Activated CD4-positive, alpha-beta T cell treated with anti-CD3 and anti-CD28 coated beads for 1 hour (primary cell): ENCODE data around the gene B3GNT8.
A peak's percentile ranks its signal among the peaks of the same experiment; 100 is the strongest.
"Not testable (repeated sequence)": the region's sequence is repeated elsewhere in the genome, so short reads cannot be mapped to it uniquely, and the experiment has no call there.

Experiments
- DNase-seq: peaks from one replicate; pipeline ENCODE4 v3.0.0-alpha.2; 2020

B3GNT8 gene, protein sequence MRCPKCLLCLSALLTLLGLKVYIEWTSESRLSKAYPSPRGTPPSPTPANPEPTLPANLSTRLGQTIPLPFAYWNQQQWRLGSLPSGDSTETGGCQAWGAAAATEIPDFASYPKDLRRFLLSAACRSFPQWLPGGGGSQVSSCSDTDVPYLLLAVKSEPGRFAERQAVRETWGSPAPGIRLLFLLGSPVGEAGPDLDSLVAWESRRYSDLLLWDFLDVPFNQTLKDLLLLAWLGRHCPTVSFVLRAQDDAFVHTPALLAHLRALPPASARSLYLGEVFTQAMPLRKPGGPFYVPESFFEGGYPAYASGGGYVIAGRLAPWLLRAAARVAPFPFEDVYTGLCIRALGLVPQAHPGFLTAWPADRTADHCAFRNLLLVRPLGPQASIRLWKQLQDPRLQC

DNA sequence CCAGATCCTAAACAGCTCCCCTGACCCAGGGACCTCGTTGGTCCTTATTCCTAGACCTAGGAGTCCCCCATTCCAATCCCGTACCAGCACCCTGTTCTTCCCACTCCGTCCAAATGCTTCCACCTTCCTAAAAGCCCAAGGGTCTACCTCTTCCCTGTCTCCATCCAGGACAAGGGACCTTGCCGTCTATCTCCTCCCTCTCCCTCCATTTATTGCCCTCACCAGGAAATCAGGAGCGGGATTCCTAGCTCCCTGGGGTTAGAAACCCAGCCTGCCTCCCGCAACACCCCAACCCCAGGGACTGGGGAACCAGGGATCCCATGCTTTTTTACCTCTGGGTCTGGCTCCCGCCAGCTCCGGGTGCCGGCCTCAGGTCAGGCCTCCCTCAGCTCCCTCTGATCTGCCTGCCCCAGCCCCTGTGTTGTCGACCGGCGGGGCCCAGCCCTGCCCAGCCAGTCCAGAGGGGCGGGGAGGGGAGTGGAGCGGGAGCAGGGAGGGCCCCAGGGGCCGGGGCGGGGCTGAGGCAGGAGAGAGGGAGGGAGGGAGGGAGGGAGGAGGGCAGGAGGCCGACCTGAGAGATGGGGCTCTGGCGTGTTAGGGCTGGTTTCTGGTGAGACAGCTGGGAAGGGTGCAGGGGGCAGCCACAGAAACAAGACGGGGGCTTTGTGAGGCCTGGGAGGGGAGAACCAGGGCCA lies at the start of gene B3GNT8:
Gene B3GNT8, minus strand, starts transcription at position 423 of the 695 bp plus-strand sequence. CDS start 596 bp downstream, outside the sequence.
- DNase-seq, result no peak

DNA sequence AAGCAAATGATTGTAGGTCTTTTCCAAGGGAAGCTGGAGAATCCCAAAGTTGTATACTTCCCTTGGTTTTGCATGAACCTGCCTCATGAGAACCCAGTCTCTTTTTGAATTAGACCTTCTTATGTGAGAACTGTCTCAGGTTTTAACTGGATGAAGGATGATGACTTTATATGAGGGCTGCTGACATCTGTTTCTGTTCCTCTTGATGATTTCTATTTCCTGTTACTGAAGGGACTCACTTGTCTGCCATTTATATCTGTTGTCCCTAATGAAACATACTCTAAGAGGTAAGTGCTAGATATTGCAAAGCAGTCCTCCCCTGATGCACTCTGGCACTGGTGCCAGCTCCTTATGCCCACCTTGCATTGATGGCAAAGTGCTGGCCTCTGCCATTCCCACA lies 49.4 kb upstream of the B3GNT8 start:
- no peak for DNase-seq

DNA sequence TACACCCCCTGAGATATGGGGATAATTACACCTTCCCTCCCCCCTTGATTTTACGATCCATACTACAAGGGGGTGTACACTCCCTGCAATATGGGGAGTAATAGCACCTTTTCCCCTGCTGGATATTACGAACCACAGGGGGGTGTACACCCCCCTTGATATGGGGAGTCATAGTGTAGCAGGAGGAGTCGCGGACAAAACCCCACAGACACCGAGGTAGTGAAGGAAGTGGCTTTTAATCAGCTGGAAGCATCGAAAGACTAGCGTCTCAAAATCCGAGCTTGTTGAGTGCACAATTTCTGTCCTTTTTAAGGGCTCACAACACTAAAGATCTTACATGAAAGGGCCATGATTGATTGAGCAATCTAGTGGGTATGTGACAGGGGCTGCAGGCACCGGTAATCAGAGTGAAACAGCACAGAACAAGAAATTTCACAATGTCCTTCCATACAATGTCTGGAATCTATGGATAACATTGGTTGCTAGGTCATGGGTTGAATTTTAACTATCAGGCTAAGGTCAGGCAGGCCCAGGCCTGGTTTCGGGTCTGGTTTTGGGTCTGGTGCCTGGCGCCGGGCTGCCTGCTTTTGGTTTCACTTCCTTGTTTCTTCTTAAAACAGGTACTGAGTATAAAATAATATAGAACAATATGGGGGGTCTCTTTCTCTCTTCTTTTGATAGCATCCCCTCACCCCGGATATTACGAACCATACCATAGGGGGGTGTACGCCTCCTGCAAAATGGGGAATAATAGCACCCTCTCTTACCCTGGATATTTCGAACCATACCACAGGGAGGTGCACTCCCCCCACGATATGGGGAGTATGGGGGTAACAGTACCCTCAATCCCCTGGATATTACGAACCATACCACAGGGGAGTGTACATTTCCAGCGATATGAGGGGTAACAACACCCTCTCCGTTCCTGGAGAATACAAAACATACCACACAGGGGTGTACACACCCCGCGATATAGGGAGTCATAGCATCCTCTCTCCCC lies 36.4 kb upstream of the B3GNT8 start:
- DNase-seq, result not testable (repeated sequence)

DNA sequence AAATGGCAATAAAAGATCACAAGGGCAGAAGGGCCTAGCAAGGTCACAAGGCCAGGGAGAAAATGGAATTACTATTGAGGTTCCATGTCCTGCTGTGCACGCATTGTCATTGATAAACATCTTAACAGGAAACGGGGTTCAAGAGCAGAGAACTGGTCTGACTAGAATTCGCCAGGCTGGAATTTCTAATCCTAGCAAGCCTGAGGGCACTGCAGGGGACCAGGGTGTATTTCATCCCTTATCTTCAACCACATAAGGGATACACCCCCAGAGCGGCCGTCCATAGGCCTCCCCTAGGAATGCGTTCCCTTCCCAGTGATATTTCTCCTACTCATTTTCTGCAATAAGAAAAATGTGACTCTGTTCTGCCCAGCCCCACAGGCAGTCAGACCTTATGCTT lies 35.3 kb upstream of the B3GNT8 start:
- DNase-seq, result no peak

DNA sequence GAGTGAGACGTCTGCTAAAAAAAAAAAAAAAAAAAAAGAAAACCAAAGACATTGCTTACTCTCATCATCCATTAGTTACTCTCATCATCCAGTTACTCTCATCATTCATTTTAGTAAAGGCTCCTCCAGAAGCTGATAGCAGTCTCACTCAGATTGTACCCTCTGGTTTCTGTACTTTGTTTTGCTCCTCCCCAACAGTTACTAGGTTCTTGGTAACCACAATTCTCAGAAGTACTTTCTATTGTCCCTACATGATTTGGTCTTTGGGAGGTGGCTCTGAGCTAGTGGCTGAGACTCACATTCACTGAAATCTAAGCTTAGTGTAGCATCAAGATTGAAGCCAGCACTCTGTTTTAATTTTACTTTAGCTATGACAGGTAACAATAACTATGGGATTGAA lies 30.1 kb upstream of the B3GNT8 start:
- no peak for DNase-seq

DNA sequence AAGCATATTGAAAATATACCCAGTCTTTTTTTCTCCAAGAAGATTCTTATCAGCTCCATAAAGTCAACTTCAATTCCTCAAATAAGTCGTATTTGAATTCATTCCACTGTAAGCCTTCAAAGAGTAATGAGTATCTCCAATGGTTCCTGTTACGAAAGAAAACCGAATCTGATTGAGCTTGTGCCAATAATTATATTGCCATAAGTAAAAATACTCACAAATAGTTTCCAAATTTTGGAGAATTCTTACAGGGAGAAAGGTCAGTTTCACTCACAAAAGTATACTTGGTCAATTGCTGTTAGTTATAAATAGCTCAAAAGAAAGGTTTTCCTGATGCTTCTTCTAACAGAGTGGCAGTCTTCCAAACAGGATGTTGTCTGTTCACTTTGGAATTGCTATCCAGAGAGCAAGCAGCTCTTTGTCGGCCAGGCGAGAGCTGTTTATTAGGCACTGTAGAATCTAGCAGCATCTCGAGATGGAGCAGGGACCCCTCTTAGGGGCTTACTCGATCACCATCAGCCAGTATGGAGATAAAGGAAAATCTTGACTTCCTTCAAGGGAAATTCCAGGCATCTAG lies 29.3 kb upstream of the B3GNT8 start:
- DNase-seq, result no peak

DNA sequence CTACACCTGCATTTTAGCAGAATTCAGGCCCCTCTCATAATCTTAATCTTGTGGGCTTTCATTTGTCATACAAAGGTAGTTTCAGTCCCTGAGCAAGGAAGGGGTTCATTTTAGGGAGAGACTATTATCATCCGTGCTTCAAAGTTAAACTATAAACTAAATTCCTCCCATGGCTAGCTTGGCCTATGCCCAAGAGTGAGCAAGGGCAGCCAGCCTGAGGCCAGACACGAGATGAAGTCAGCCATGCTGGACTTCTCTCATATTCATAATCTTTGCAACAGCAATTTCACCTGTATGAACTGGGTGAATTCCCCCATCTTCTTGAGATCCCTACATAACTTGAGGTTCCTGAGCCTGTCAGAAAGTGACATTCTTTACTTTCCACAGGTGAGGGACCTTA lies 28.8 kb upstream of the B3GNT8 start:
- no peak for DNase-seq

DNA sequence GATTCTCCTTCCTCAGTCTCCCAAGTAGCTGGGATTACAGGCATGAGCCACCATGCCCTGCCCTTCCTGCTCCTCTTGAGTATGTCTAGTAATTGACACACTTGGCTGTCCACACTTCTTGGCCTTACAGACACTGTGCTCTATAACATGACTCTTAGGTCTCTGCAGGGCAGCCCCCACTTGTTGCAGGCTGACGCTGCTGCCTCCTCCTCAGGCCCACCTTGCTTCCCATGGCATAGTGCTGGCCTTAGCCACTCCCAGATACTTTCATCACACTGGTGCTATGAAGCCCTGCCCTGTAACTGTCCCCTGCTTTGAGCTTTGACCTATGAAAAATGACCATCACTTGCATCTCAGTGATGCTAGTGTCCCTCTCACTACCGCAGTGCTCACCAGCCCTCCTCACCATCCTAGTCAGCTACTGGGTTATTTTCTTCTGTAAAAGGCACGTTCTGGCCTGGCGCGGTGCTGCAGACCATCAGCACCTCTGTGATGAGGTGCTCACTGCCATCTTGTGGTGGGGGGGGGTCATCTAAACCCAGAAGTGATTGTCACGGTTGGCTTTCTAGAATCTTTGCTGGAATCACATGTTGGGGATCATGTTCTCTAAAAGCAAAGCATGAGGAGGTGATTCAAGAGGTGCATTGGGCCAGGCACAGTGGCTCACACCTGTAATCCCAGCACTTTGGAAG lies 25.6 kb upstream of the B3GNT8 start:
- DNase-seq, result no peak

DNA sequence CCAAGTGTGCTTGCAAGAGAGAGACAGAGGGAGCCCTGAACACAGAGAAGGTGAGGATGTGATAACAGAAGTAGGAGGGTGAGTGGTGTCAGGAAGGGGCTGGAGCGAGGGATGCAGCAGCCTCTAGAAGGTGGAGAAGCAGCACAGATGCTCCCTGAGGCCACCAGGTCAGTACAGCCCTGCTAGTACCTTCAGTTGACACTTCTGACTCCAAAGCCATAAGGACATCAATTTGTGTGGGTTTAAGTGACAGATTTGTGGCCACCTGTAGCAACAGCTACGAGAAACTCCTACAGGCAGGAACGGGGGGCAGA lies 22.6 kb upstream of the B3GNT8 start:
- DNase-seq, result no peak

DNA sequence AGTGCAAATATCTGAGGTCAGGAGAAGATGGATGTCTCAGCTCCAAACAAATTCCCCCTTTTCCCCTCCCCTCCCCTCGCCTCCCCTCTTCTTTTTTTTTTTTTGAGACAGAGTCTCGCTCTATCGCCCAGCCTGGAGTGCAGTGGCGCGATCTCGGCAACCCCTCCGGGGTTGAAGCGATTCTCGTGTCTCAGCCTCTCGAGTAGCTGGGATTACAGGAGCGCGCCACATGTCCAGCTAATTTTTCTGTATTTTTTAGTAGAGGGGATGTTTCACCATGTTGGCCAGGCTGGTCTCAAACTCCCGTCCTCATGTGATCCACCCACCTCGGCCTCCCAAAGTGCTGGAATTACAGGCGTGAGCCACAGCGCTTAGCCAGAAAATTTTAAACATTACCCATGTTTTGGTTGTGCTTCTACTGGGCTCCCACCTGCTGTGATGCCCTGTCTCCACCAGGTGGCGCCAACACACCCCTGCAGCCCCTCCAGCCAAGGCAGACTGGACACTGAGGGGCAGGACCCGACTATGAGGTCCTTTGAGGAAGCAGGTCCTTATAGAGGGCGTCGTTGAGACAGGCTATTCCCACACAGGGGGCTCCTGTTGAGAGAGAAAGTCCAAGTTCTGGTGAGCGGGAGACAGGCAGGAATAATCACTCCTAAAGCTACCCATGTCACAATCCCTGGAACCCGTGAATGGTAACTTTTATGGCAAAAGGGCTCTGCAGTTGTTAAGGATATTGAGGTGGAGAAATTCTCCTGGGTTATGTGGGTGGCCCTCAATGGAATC lies 22.1 kb upstream of the B3GNT8 start:
- DNase-seq, result peak; percentile 56

DNA sequence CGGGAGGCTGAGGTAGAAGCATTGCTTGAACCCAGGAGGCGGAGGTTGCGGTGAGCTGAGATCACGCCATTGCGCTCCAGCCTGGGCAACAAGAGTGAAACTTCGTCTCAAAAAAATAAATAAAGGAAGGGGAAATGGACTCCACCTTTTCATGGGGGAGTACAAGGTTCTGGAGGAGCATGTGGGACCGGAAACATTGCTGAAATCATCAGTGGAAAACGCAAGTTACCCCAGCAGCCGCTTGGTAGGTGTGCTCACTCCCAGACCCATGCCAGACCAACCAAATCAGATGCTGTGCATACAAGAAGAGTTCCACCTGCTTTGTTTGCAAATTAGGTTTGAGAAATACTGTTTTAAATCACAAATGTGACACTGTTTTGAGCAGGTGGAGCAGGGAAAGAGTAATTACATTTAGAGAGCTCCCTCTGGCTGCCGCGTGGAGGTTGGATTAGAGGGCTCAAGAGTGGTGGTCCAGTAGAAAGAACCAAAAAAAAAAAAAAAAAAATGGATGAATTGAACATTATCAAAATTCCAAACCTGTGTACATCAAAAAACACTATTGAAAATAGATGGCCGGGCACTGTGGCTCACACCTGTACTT lies 20.7 kb upstream of the B3GNT8 start:
- no peak for DNase-seq

DNA sequence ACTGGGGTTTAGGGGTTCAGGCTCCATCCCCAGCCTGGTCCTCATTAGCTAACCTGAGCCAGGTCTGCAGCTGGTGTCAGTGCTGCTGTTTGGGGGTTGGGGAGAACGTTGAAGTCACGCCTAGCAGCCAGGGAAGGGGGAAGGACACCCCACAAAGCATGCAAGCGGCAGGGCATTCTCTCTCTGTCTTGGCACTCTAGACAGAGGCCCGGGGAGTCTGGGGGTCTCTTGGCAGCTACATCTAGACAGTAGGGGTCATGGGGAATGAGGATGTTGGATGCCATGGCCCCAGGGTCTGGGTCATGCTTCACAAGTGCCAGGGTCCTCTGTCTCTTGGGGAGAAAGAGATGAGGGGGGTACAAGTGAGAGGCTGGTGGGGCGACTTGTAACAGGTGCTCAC lies 18.4 kb upstream of the B3GNT8 start:
- no peak for DNase-seq

DNA sequence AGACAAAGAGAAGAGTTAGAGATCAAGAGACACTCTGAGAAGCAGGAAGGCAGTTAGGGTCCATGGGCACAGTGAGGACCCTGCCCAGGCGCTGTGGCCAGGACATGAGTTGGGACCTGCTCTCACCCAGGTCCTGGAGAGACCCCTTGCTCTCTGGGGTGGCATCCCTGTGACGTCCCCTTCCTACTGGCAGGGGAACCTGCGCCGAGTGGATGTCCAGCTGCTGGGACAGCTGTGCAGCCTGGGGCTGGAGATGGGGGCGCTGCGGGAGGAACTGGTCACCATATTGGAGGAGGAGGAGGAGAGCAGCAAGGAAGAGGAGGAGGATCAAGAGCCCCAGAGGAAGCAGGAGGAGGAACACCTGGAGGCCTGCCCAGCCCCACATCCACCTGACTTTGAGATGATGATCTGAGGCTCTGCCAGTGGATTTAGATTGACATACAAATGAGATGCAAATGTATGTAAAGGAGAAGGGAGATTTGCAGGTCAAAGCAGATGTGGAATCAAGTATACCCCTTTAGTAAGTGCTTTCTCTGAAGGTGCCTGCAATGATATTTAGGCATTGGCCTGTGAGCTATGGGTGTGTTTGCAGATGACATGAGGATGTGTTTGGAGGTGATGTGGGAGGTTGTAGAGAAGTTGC lies 16.8 kb upstream of the B3GNT8 start:
- no peak for DNase-seq

DNA sequence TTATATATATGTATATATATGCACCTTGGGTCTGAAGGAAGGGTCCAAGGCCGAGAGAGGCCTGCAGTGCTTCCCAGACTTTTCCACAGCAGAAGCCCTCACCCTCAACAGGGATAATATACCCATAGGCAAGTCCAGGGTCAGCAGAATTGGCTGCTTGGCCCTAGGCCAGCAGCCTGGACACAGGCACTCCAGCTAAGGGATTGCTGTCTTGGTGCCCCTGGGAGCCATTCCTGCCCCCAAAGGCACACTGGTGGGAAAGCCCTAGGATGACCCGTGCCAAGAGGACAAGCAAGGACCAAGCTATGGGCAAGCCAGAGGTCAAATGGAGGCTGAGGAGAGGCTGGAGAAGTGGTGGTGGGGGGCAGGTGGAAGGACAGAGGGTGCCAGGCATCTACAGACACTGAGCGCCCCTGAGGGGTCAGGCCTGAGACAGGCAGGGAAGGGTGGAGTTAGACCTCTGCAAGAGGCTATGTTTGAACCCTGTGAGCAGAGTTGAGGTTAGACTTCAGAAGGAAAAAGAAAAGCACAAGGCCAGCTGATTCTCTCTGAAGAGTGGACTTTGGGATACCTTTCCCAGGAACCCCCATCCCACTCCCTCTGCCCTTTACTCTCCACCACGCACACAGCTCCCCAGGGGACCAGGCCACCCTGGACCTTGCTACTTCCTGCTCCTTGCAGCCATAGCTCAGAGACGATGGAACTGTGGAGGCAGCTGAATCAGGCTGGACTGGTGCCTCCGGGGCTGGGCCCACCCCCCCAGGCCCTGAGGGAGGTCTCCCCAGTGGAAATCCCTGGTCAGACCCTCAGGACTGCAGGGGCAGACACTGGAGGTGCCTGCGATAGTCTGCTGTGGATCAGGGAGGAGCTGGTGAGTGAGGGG lies 15.5 kb upstream of the B3GNT8 start, which contains the start of gene ERICH4:
Gene ERICH4, plus strand, starts transcription at position 684 of the 883 bp plus-strand sequence. Its CDS starts 14 bp downstream, at position 698.
- DNase-seq, result no peak

DNA sequence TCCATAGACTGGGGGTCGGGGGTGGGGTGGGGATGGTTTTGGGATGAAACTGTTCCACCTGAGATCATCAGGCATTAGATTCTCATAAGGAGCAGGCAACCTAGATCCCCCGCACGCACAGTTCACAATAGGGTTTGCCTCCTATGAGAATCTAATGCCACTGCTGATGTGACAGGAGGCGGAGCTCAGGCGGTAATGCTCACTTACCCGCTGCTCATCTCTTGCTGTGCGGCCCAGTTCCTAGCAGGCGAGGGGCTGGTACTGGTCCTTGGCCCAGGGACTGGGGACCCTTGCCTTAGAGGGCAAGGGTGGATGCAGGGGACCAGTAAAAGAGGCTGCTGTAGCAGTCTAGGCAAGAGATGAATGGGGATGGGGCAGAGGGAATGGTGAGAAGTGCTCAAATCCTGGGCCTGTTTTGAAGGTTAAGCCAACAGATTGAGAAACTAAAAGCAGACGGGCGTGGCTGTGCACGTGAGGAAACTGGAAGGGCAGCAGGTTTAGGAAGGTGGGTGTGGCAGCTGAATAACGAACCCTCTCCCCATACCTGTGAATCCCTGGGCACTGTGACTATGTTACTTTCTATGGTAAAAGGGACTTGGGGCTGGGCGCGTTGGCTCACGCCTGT lies 14.3 kb upstream of the B3GNT8 start:
- DNase-seq, result no peak

DNA sequence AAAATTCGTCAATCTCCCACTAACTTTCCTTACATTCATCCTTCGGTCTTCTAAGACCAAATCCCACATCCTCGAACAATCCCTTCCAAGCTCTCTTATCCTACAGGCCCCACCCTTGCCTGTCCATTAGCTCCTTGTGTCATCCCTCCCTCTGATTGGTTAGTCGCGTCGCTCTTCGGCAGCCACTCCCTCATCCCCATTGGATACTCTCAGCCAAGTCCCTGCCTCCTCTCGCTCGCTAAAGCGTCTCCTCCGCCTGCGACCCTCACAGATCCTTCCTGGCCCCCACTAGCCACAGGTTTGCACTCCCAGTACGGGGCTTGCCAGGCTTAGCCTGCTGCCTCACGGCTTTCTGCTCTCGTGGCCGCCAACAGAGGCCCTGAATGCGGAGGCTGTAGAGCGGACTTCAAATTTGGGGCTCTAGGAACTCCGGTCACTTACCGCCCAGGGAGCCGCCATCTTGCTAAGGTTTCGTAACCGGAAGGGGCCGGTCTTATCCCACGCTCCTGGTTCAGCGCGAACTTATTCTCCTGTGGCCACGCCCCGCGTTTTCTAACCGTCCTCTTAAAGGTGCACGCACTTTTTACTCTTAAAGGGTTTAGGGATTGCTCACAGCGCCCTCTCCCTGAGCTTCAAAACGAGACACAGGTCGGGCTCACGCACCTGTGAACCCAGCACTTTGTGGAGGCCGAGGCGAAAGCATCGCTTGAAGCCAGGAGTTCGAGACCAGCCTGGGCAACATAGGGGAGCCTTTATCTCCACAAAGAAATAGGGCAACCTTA lies 12.5 kb upstream of the B3GNT8 start, which contains the start of gene DMAC2:
Gene DMAC2, minus strand, starts transcription at position 472 of the 782 bp plus-strand sequence. Its CDS starts 13 bp downstream, at position 459.
- DNase-seq, result peak; percentile 89

DNA sequence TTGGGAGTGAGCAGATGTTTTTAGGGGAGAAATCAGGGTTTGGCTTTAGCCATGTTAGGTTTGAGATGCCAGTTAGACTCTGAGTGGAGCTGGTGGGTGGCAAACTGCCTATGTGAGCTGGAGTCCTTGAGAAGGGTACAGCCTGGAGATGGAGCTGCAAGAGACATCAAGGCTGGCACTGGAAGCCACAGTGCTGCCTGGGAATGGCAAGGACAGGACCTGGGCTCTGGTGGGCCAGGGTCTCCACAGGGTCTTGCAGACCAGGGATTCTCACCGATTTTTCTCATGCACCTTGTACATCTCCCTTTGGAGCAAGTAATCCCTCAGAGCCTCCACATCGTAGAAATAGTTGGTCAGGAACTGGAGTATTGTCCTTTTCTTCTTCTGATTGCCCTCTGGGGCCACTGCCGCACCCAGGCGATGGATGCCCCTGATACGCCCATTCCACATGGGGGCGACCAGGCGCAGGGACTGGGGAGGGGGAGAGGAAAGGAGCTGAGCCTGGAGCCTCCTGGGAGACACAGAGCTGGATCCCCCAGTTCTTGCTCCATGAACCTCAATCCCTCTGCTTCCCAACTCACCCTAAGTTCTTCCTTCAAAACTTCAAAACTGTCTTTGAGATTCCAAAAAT lies 10.9 kb upstream of the B3GNT8 start:
- no peak for DNase-seq

DNA sequence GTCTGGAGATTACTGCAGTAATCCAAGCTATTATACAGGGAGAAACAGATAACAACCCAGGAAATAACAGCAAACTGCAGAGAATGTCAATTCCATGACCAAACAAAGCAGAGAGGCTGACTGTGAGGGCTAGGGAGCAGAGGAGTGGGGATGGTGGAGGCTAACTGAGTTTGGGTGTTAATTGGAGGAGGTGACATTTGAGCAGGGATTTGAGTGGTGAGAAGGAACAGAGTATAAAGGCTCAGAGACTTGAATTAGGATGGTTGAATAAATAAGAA lies 9.4 kb upstream of the B3GNT8 start:
- no peak for DNase-seq
